ENCODE results near the gene SERTM1. TPM values are rescaled to one million over a fixed set of nuclear protein-coding genes. Genes with fewer than 3 reads are reported as not detected.

SERTM1 gene
- total RNA-seq, 1 experiment from 2014 or later: 1.3 TPM

GRCh38 chr13:36700170-36700569 lies 26.4 kb downstream of the SERTM1 start:
- Mint-ChIP-seq H3K36me3 (no peaks in the 10 kb centered on the region), H3K9me3 (peaks cover 4% of the 10 kb centered on the region; the same call in 1 of the 2 replicates), H3K27me3 (ENCODE audit: low read depth) (no peaks in the 10 kb centered on the region), H3K4me3 (no peak overlapping the region), H3K27ac (no peak overlapping the region), H3K4me1 (no peaks in the 10 kb centered on the region)
- no peak for ATAC-seq
- TF ChIP-seq PREB (CRISPR knock-in tag; IDR thresholded peaks at IDR 0.05; ENCODE audit: borderline replicate concordance): no peak
- TF ChIP-seq CDX4 (CRISPR knock-in tag; IDR thresholded peaks at IDR 0.05; ENCODE audit: borderline replicate concordance): no peak
- no peak for TF ChIP-seq MYBL2 (CRISPR knock-in tag; IDR thresholded peaks at IDR 0.05)
- no peak for TF ChIP-seq ZNF396 (CRISPR knock-in tag; IDR thresholded peaks at IDR 0.05; ENCODE audit: borderline replicate concordance)
- TF ChIP-seq MLX (CRISPR knock-in tag; IDR thresholded peaks at IDR 0.05): no peak
- TF ChIP-seq RORB (CRISPR knock-in tag; IDR thresholded peaks at IDR 0.05): no peak
- TF ChIP-seq JUN (CRISPR knock-in tag; IDR thresholded peaks at IDR 0.05): no peak
- no peak for TF ChIP-seq USF2 (CRISPR knock-in tag; IDR thresholded peaks at IDR 0.05)
- no peak for TF ChIP-seq ZNF425 (CRISPR knock-in tag; conservative IDR thresholded peaks at IDR 0.05)
- TF ChIP-seq ZSCAN18 (CRISPR knock-in tag; IDR thresholded peaks at IDR 0.05): no peak
- no peak for TF ChIP-seq NR2C2 (CRISPR knock-in tag; IDR thresholded peaks at IDR 0.05)
- no peak for TF ChIP-seq TEAD1 (CRISPR knock-in tag; IDR thresholded peaks at IDR 0.05)
- TF ChIP-seq PRRX2 (CRISPR knock-in tag; IDR thresholded peaks at IDR 0.05): no peak
- TF ChIP-seq ATF6 (CRISPR knock-in tag; IDR thresholded peaks at IDR 0.05): no peak
- no peak for TF ChIP-seq ZNF232 (CRISPR knock-in tag; IDR thresholded peaks at IDR 0.05)
- no peak for TF ChIP-seq USF1 (CRISPR knock-in tag; IDR thresholded peaks at IDR 0.05)
- TF ChIP-seq SOX15 (CRISPR knock-in tag; IDR thresholded peaks at IDR 0.05): no peak
- no peak for TF ChIP-seq E2F4 (CRISPR knock-in tag; IDR thresholded peaks at IDR 0.05; ENCODE audit: borderline replicate concordance, low read depth)
- ChIA-PET CTCF (no interaction called here), POLR2A (interaction anchor here (0.7 kb wide), 1 partner anchor 92 kb away, joined by 3 read pairs; no protein-coding TSS in a partner anchor)
- DNase-seq (ENCODE audit: low spot score): no peak

Measured in WTC11 (cell line).